ENCODE measurements around the gene FBXW7.
"Not testable (repeated sequence)": the region's sequence is repeated elsewhere in the genome, so short reads cannot be mapped to it uniquely, and the experiment has no call there.

The FBXW7 gene

GRCh38 chr4:152545088-152545487, 9.2 kb upstream of the FBXW7 start:
- no peak for DNase-seq (ENCODE audit: low read depth)

- DNase-seq (ENCODE audit: low read depth): not testable (repeated sequence)
These were observed 8.6 kb upstream of the FBXW7 start for GRCh38 chr4:152544533-152544932.

DNA sequence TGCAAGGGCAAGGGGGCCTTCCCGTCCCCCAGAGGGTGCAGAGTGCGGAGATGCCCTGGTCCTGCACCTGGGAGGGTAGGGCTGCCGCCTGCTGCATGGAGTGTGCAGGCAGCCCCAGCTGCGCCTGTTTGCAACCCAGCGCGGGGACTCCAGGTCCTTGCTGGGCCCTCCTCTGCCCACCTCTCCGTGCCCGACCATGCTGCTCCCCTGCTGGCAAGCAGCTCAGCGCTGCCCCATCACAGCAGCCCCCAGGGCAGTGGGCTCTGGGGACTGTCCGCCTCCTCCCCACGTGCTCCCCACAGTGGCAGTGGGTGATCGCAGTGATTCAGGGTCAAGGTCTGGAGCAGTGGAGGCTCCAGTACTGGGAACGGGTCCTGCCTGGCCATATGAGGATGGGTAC, 5.0 kb upstream of the FBXW7 start:
- DNase-seq (ENCODE audit: low read depth): no peak

DNA sequence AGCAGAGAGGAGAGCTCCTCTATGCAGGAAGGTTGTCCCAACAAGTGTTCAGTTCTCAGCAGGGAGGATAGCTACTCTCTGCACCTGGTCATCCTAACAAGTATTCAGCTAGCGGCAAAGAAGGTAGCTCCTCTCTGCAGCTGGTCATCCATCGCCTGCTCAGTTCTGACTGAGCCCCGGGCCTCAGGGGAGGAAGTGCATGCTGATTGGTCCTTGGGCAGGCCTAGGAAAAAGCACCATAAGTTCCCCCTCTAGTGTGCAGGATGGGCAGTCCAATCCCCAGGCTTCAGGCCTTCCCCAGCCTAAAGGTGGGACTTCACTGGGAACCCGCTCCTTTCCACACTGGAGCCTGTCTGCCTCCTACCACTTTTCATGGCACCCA, 4.4 kb upstream of the FBXW7 start:
- DNase-seq (ENCODE audit: low read depth): no peak

GRCh38 chr4:152539556-152540292, 3.8 kb upstream of the FBXW7 start:
- DNase-seq (ENCODE audit: low read depth): no peak

GRCh38 chr4:152537881-152538280, 2.0 kb upstream of the FBXW7 start:
- DNase-seq (ENCODE audit: low read depth): no peak

DNA sequence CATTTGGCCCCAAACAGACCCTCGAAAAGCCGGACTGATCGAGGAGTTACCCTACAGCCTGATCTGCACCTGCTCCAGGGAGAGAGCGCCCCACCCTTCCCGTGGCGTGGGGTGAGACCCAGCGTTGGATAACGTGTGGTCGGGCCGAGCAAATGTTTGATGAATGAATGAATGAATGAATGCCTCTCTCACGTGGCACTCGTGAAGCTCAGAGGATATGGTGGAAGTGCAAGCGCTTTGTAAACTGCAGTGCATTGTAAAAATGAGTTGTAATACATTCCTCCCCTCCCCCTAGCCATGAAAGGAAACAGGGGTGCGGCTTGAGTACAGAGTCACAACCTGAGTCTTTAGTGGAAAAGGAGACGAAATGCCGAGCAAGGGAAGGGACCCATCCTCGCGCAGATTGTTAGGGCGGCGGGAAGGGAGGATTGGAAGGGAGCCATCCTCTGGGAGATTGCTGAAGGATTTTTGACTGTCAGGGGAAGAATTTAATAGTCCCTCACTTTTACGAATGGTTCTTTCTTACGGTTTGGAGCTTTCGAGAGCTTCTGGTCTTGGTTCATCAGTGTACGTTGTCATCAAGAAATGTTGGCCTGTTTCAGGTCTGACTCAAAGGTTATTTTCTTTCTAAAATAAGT, 772 bp upstream of the FBXW7 start:
- DNase-seq (ENCODE audit: low read depth): peak; percentile 45

- peak; percentile 5 for DNase-seq (ENCODE audit: low read depth)
These were observed 461 bp downstream of the FBXW7 start for GRCh38 chr4:152535360-152535902.

DNA sequence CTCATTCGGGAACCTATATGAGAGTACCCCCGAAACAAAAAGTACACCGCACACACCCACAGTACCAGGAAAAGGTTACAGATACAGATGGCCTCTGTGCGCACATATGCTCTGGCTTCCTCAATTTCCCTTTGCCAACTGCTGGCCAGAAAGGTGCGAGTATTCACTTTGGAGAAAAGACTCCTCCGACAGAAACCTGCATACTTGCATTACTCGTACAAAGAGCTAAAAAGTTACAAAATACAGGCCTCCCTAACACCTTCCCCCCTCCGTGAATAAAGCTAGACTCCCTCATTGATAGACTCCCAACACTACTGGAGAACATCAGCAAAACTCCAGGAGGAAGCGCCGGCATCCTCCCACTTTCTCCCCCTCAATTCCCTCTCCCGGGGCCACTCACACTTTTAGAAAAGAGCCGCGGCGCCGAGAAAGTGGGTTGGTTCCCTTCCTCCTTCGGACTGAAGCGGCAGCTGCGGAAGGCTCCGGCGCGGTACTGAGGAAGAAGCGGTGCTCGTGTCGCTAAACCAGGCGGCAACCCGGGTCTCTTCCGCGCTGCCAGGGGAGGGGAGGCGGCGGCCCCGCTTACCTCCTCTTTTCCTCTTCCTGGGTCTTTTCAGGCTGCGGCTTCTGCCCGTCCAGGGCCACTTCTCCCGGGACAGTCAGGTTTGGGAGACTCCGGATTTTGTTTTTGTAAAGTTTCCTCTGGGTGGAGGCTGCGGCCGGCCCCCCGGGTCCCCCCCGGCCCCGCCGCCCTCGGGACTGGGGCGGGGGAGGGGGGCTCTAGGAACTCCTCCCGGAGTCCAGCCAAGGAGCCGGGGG, 1.1 kb downstream of the FBXW7 start:
- DNase-seq (ENCODE audit: low read depth): peak; percentile 7

DNA sequence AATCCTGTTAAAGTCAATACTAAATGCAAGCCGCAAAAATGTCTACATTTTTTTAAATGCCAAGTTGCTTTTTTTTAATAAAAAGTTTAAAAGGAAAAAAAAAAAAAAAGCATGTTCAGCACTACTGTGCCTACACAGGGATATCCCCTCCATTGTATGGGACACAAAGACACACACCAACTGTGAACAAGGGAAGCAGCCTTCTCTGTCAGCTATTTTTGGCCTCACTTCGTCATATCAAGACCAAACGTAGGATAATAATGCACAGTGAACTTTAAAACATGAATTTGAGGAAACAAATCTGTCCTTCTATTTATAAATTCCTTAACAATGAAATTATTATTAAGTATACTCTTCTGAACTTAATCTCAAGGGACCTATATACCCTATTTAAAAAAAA, 4.4 kb downstream of the FBXW7 start:
- no peak for DNase-seq (ENCODE audit: low read depth)

GRCh38 chr4:152530600-152530999, 5.3 kb downstream of the FBXW7 start:
- no peak for DNase-seq (ENCODE audit: low read depth)

DNA sequence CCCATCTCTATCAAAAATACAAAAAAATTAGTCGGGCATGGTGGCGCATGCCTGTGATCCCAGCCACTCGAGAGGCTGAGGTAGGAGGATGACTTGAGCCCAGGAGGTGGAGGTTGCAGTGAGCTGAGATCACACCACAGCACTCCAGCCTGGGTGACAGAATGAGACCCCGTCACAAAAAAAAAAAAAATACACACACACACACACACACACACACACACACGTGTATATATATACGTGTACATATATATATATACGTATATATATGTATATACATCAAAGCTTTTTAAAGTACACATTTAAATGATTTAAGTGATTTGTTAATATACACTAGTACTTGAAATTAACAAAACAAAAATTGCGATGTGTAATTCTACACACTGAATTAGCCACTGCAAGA, 6.0 kb downstream of the FBXW7 start:
- DNase-seq (ENCODE audit: low read depth): no peak

- no peak for DNase-seq (ENCODE audit: low read depth)
These were observed 7.8 kb downstream of the FBXW7 start for GRCh38 chr4:152528060-152528459.

- no peak for DNase-seq (ENCODE audit: low read depth)
These were observed 10.0 kb downstream of the FBXW7 start for GRCh38 chr4:152525878-152526277.

DNA sequence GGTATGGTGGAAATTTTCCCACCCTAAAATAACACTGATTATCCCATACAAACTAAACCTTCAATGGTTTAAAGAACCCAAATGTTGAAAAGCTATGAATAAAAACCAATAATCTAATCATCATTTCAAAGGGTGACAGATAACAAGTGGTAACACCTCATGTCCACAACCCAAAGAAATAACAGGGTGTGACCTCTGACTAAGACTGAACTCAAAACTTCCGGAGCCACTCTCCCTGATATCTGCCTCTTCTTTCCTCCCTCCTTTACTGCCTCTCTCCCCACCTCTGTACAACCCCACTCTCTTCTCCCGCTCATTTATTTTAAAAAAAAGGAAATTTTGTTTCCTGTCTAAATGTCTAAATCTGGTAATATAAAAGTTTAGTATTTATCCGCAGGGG, 11.5 kb downstream of the FBXW7 start:
- no peak for DNase-seq (ENCODE audit: low read depth)

GRCh38 chr4:152523731-152524130, 12.2 kb downstream of the FBXW7 start:
- no peak for DNase-seq (ENCODE audit: low read depth)

DNA sequence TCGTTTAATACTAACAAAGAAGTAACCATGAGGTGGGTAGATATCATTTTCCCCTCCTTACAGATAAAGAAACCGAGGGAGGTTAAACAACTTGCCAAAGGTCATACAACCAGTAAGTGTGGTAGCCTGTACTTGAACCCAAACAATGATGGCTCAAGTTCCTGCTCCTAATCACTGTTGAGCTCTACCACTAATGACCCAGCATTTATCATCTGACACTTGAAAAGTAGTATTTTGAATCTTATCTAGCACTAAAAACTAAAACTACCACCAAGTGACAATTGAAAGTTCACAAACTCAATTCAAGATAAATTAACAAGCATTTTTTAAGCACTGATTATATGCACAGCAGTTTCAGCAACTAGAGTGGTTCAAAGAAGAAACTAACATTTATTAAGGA, 13.1 kb downstream of the FBXW7 start:
- no peak for DNase-seq (ENCODE audit: low read depth)

- DNase-seq (ENCODE audit: low read depth): no peak
These were observed 13.6 kb downstream of the FBXW7 start for GRCh38 chr4:152522245-152522644.

DNA sequence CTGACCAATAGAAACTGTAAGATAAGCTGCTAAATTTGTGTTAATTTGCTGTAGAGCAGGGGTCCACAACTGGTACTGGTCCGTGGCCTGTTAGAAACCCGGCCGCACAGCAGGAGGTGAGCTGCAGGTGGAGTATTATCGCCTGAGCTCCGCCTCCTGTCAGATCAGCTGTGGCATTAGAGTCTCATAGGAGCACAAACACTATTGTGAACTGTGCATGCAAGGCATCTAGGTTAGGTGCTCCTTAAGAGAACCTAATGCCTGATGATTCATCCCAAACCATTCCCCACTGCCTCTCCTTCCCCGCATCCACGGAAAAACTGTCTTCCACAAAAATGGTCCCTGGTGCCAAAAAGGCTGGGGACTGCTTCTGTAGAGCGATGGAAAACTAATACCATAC, 19.7 kb downstream of the FBXW7 start:
- DNase-seq (ENCODE audit: low read depth): peak; percentile 12

DNA sequence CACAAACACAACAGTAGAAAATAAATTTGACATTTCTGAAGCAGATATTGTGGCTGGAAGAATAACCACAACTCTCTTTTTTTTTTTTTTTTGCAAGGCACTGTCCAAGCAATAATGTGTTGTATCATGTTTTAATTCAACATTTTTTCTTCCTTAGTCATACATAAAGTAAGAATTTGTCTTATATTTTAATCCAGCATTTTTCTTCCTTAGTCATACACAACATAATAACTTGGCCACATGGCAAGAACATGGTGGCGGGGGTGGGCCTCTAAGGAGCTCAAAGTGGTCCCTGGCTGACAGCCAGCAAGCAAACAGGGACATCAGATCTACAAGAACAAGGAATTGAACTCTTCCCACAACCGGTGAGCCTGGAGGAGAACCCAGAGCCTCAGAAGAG, 20.2 kb downstream of the FBXW7 start:
- peak; percentile 49 for DNase-seq (ENCODE audit: low read depth)

DNA sequence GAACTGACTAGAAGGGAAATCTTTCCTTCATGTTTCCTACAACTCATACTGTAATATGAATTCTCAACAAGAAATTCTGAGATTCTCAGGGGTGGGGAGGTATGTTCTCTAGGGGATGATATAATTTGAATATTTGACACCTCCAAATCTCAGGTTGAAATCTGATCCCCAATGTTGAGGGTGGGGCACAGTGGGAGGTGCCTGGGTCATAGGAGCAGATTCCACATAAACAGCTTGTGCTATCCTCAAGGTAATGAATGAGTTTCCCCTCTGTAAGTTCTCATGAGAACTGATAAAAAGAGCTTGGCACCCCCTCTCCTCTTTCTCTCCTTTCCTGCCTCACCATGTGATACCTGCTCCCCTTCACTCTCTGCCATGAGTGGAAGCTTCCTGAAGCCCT, 21.5 kb downstream of the FBXW7 start:
- DNase-seq (ENCODE audit: low read depth): no peak

DNA sequence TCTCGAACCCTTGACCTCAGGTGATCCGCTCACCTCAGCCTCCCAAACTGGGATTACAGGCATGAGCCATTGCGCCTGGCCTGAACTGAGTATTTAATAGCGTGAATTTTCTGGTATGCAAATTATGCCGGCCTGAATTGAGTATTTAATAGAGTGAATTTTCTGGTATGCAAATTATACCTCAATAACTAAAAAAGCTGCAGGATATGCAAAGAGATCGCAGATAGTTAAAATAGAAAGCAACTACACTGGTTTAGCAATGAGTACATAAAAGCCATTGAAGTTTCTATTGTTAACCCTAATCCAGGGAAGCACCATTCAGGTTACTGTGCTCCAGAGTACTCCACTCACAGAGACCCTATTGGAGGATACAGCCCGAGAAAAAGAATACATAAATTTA, 22.8 kb downstream of the FBXW7 start:
- DNase-seq (ENCODE audit: low read depth): no peak

- no peak for DNase-seq (ENCODE audit: low read depth)
These were observed 23.4 kb downstream of the FBXW7 start for GRCh38 chr4:152512483-152512882.

All from HS-27A (cell line).